Fibroblast of pulmonary artery (primary cell): ENCODE measurements around the gene ARAP3.

Experiments used
- DNase-seq: peaks from one replicate; pipeline ENCODE4 v3.0.0-alpha.2; 2010; ENCODE audit warnings: low read depth
- H3K4me3 ChIP-seq: replicated peaks from 2 replicates; pipeline ENCODE4 v1.5.1; 2011; ENCODE audit warnings: low read depth, mild to moderate bottlenecking, control low read depth, low read length, moderate library complexity
- TF ChIP-seq, protein P1 (sequence below): IDR thresholded peaks from 2 replicates; pipeline ENCODE4 v1.5.1; 2011; ENCODE audit warnings: mild to moderate bottlenecking, control low read depth, low read length, inconsistent platforms; ENCODE audit errors: missing control alignments

The ARAP3 gene

GRCh38 chr5:141691867-141692532, 10.0 kb upstream of the ARAP3 start:
- peak; percentile 79 for DNase-seq
- peak overlapping the region; percentile 55 for H3K4me3 ChIP-seq
- TF ChIP-seq, protein P1, sequence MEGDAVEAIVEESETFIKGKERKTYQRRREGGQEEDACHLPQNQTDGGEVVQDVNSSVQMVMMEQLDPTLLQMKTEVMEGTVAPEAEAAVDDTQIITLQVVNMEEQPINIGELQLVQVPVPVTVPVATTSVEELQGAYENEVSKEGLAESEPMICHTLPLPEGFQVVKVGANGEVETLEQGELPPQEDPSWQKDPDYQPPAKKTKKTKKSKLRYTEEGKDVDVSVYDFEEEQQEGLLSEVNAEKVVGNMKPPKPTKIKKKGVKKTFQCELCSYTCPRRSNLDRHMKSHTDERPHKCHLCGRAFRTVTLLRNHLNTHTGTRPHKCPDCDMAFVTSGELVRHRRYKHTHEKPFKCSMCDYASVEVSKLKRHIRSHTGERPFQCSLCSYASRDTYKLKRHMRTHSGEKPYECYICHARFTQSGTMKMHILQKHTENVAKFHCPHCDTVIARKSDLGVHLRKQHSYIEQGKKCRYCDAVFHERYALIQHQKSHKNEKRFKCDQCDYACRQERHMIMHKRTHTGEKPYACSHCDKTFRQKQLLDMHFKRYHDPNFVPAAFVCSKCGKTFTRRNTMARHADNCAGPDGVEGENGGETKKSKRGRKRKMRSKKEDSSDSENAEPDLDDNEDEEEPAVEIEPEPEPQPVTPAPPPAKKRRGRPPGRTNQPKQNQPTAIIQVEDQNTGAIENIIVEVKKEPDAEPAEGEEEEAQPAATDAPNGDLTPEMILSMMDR = peak; percentile 89

DNA sequence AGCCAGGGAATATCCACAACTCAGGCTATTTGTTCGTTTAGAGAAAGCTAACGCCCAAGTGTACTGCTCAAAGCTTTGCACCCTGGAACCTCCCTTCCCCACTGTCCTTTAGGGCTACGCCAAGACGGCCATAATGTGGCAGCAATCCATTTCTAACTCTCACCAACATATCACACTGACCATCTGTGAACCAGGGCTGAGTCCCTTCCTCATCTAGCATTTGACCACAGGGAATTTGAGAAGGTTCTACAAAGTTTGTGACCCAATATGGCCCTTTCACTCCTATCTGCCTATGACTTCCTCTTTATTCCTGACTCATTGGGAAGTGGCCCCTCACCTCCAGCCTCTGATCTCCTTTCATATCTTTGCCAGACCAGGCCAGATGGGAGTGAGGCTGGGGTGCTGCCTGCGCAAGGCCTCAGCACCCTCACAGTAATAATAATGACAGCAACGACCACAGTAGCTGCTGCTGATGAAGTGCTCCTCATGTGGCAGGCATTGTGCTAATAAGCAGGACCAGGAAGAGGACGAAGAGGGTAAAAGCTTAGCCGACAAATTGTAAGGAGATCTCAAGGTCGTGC, 9.3 kb upstream of the ARAP3 start:
- H3K4me3 ChIP-seq = no peak overlapping the region
- TF ChIP-seq, protein P1 = no peak

GRCh38 chr5:141686648-141687416, 4.8 kb upstream of the ARAP3 start:
- TF ChIP-seq, protein P1 = no peak
- H3K4me3 ChIP-seq = no peak overlapping the region
- DNase-seq = no peak

More for the DNA sequence above, 9.3 kb upstream of the ARAP3 start:
- DNase-seq = no peak

- H3K4me3 ChIP-seq = no peak overlapping the region
- TF ChIP-seq, protein P1 = no peak
- no peak for DNase-seq
These were observed 3.6 kb upstream of the ARAP3 start for GRCh38 chr5:141685591-141685990.

DNA sequence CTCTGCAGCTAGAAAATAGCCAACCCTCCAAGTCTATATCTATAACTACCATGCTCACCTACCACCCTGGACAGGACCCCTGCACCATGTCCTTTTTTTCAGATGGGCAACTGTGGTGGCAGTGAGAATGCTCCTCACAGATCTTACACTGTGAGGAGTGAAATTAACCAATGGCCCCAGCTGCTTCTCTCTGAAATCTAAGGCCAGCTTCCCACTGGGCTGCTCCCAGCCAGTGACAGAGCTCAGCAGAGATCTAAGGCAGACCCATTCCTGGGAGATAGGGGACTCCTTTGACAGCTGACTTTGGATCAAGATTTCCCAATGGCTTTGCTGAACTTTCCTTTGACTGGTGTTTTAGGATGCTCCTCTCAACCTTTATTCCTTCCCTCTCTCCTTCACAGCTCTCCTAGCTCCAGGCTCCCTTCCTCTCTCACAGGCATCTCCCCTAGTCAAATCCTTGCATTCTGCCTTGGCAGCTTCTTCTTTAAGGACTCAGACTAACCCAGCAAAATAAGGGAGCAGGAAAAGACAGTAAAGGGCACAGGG, 1.6 kb upstream of the ARAP3 start:
- TF ChIP-seq, protein P1 = no peak
- no peak overlapping the region for H3K4me3 ChIP-seq
- no peak for DNase-seq

DNA sequence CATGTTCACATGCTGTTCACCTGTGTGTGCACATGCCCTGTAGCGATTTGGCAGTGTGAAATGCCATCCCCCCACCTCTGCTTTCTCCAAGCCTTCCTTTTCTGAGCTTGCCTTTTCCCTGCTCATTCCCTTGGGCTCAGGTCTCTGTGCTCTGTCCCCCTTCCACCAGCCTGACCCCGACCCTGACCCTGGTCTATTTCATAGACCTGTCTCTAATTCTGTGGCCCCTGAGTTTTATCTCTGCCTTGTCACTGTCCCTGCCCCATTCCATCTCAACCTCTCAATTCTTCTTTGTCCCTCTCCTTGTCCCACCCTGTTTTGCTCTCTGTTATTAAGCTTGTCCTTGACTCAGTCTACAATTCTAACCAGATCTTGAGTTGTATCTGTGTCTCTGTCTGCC, 735 bp downstream of the ARAP3 start:
- DNase-seq = no peak
- TF ChIP-seq, protein P1 = no peak
- H3K4me3 ChIP-seq = peak overlapping the region; percentile 67
